Liver (tissue), 3 donors: ENCODE measurements around the gene EXT2.

Source experiments
- EGR1 ChIP-seq, 2 donors: IDR thresholded peaks; 2 replicates each; pipeline ENCODE4 v1.6.1; 2016 to 2018; ENCODE audit warnings: antibody characterized with exemption in 2 of 2, low read depth in 2 of 2
- FOXA1 ChIP-seq: IDR thresholded peaks from 2 replicates; pipeline ENCODE4 v1.6.1; 2016; ENCODE audit warnings: antibody characterized with exemption
- RXRA ChIP-seq, 2 donors: IDR thresholded peaks; 2 replicates each; pipeline ENCODE4 v1.6.1; 2017 to 2018; ENCODE audit warnings: antibody characterized with exemption in 2 of 2, mild to moderate bottlenecking in 1 of 2
- SP1 ChIP-seq: IDR thresholded peaks from 2 replicates; pipeline ENCODE4 v1.6.1; 2018; ENCODE audit warnings: antibody characterized with exemption, mild to moderate bottlenecking
- YY1 ChIP-seq: IDR thresholded peaks from 2 replicates; pipeline ENCODE4 v1.6.1; 2016; ENCODE audit warnings: antibody characterized with exemption, mild to moderate bottlenecking
- TF ChIP-seq, protein P1 (sequence below): fragments of 150-350 bp; IDR thresholded peaks from 2 replicates; pipeline ENCODE4 v1.5.1; 2017; ENCODE audit warnings: improper control_type of control experiment, low read depth, low read length; ENCODE audit not compliant: missing input control
- TF ChIP-seq, protein P2 (sequence below): IDR thresholded peaks from 2 replicates; pipeline ENCODE4 v1.6.1; 2016; ENCODE audit warnings: antibody characterized with exemption
- TF ChIP-seq, protein P3 (sequence below): IDR thresholded peaks from 2 replicates; pipeline ENCODE4 v1.6.1; 2016; ENCODE audit warnings: antibody characterized with exemption
- donor health status: healthy.
- donor health status: healthy.

DNA sequence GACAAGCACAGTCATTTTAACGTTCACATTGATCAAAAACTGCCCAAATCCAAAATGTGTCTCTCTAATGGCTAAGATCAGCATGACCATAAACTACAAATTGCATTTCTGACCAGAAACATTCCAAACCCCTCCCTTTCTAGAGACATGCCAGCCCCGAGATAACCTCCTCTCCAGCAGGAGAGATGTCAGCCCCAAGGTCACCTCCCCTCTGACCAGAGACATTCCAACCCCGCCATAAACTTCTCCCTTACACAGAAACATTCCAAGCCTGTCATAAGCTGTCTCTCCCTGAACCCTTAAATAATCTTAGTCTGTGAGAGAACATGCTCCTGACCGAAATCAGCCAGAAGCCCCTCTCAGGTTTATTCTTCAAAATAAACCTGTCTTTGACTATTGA lies 6.6 kb upstream of the EXT2 start:
- TF ChIP-seq, protein P1, sequence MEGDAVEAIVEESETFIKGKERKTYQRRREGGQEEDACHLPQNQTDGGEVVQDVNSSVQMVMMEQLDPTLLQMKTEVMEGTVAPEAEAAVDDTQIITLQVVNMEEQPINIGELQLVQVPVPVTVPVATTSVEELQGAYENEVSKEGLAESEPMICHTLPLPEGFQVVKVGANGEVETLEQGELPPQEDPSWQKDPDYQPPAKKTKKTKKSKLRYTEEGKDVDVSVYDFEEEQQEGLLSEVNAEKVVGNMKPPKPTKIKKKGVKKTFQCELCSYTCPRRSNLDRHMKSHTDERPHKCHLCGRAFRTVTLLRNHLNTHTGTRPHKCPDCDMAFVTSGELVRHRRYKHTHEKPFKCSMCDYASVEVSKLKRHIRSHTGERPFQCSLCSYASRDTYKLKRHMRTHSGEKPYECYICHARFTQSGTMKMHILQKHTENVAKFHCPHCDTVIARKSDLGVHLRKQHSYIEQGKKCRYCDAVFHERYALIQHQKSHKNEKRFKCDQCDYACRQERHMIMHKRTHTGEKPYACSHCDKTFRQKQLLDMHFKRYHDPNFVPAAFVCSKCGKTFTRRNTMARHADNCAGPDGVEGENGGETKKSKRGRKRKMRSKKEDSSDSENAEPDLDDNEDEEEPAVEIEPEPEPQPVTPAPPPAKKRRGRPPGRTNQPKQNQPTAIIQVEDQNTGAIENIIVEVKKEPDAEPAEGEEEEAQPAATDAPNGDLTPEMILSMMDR, result no peak
- TF ChIP-seq FOXA1 (no peak), EGR1 (IDR thresholded peaks at IDR 0.05; ENCODE audit: low read depth in 2 of 2) (no peak), YY1 (no peak), SP1 (no peak), RXRA (IDR thresholded peaks at IDR 0.05) (no peak)
- TF ChIP-seq, protein P2, sequence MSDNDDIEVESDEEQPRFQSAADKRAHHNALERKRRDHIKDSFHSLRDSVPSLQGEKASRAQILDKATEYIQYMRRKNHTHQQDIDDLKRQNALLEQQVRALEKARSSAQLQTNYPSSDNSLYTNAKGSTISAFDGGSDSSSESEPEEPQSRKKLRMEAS, result no peak
- TF ChIP-seq, protein P3, sequence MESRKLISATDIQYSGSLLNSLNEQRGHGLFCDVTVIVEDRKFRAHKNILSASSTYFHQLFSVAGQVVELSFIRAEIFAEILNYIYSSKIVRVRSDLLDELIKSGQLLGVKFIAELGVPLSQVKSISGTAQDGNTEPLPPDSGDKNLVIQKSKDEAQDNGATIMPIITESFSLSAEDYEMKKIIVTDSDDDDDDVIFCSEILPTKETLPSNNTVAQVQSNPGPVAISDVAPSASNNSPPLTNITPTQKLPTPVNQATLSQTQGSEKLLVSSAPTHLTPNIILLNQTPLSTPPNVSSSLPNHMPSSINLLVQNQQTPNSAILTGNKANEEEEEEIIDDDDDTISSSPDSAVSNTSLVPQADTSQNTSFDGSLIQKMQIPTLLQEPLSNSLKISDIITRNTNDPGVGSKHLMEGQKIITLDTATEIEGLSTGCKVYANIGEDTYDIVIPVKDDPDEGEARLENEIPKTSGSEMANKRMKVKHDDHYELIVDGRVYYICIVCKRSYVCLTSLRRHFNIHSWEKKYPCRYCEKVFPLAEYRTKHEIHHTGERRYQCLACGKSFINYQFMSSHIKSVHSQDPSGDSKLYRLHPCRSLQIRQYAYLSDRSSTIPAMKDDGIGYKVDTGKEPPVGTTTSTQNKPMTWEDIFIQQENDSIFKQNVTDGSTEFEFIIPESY, result no peak
